ENCODE data around the gene RAC3. TPM values are rescaled to one million over a fixed set of nuclear protein-coding genes. Genes with fewer than 3 reads are reported as not detected.

Gene RAC3
- 19.4 and 85.2 TPM in 2 replicates for total RNA-seq (2011; cell fraction: chromatin; rRNA removed; ENCODE audit: low replicate concordance)
- 134 and 179 TPM in 2 replicates for total RNA-seq (2011; cell fraction: nucleolus; rRNA removed)
- 71.3 and 86.0 TPM in 2 replicates for total RNA-seq (2011; cell fraction: nucleoplasm; rRNA removed)
- 292 and 377 TPM in 2 replicates for total RNA-seq (2014; rRNA removed)
- total RNA-seq (2014; rRNA removed; fragmentation: Illumina TruSeq; extraction: Trizol), result 21.8 and 30.5 TPM in 2 replicates
- 91.3 and 98.6 TPM in 2 replicates for total RNA-seq (2015; rRNA removed; fragmentation: Illumina TruSeq; extraction: Trizol)
- 133 and 139 TPM in 2 replicates for total RNA-seq (2021)
- polyA plus RNA-seq (2011; rRNA removed), result 118 and 135 TPM in 2 replicates
- 275 and 623 TPM in 2 replicates for polyA plus RNA-seq (2011; cell fraction: cytosol; rRNA removed)
- polyA plus RNA-seq (2011; cell fraction: nucleus; rRNA removed), result 159 and 273 TPM in 2 replicates
- 51.3 and 82.3 TPM in 2 replicates for polyA plus RNA-seq (2012)
- polyA plus RNA-seq (2014; fragmentation: Illumina TruSeq; extraction: Trizol), result 137 and 193 TPM in 2 replicates
- under 1 TPM; 0.23 to 0.28 TPM for polyA plus RNA-seq (2014; fragmentation: Nextera tagmentation; extraction: Ambion mirVana)
- polyA plus RNA-seq (2014; rRNA removed), result 281 and 307 TPM in 2 replicates
- 16.0 and 29.2 TPM in 2 replicates for polyA minus RNA-seq (2011; rRNA and poly(A)+ RNA removed)
- polyA minus RNA-seq (2011; cell fraction: cytosol; rRNA and poly(A)+ RNA removed), result 66.2 and 68.0 TPM in 2 replicates
- polyA minus RNA-seq (2011; cell fraction: nucleus; rRNA and poly(A)+ RNA removed), result 52.2 and 55.2 TPM in 2 replicates
- percentile 80 among the genes with signal in this experiment for Bru-seq, nascent RNA
- BruChase-seq, experiment 1, labeled RNA remaining after a 2-hour chase, result percentile 73 among the genes with signal in this experiment
- percentile 78 among the genes with signal in this experiment for BruChase-seq, experiment 2, labeled RNA remaining after a 6-hour chase
- long read RNA-seq, experiment 1, transcript RAC3-202 (5 exons, 831 nt), result major isoform, 11 of 60 reads
- long read RNA-seq, experiment 1, transcript RAC3-201 (6 exons, 1,090 nt), result minor isoform, 6 of 60 reads
- long read RNA-seq, experiment 1, partial matches to known transcripts, result 33 of 60 reads
- long read RNA-seq, experiment 1, other reads (novel, unspliced or antisense), result 9 of 60 reads
- long read RNA-seq, experiment 2, transcript RAC3-203 (5 exons, 730 nt), result minor isoform, 8 of 207 reads
- long read RNA-seq, experiment 2, transcript RAC3-201 (6 exons, 1,090 nt), result minor isoform, 32 of 207 reads
- long read RNA-seq, experiment 2, transcript RAC3-202 (5 exons, 831 nt), result major isoform, 88 of 207 reads
- long read RNA-seq, experiment 2, partial matches to known transcripts, result 57 of 207 reads
- long read RNA-seq, experiment 2, other reads (novel, unspliced or antisense), result 22 of 207 reads
- long read RNA-seq, experiment 3, transcript RAC3-201 (6 exons, 1,090 nt), result minor isoform, 10 of 69 reads
- long read RNA-seq, experiment 3, transcript RAC3-202 (5 exons, 831 nt), result major isoform, 38 of 69 reads
- long read RNA-seq, experiment 3, partial matches to known transcripts, result 12 of 69 reads
- long read RNA-seq, experiment 3, other reads (novel, unspliced or antisense), result 7 of 69 reads

- WGBS (ENCODE audit: insufficient coverage, low coverage, missing lambda C conversion rate), result 0% methylated on average over 8 of the region's 96 CpGs
- CTCF ChIA-PET (ENCODE audit: low intra/inter-chr PET ratio), result interaction anchor here (0.6 to 2.4 kb wide), 5 partner anchors 72 to 750 kb away, joined by 3 to 27 read pairs (median 4); no protein-coding TSS in a partner anchor
- TF ChIP-seq VEZF1 (CRISPR knock-in tag; IDR thresholded peaks at IDR 0.05) (peak; percentile 86), RBFOX2 (IDR thresholded peaks at IDR 0.05; ENCODE audit: low read depth, low read length) (no peak), ETS1 (conservative IDR thresholded peaks at IDR 0.05; ENCODE audit: control insufficient read depth, low read depth, low read length) (0 out of 2 replicates have a peak, but pooled peaks have one; percentile 46), ZBTB11 (CRISPR knock-in tag; IDR thresholded peaks at IDR 0.05) (peak in 1 of 3 experiments; percentile 43; a peak in 2 of 6 replicates), FIP1L1 (IDR thresholded peaks at IDR 0.05; ENCODE audit: low read depth, low read length, poor library complexity, severe bottlenecking) (no peak), CCNT2 (IDR thresholded peaks at IDR 0.05; ENCODE audit: borderline replicate concordance, extremely low read depth, insufficient read length, low read depth, low read length) (peak; percentile 19)
Observed at GRCh38 chr17:82031303-82031884, at the start of gene RAC3. TSS of gene RAC3 (plus strand) at chr17:82031678. CDS start at chr17:82031762, 84 bp downstream.

More at GRCh38 chr17:82031303-82031884, at the start of gene RAC3:
- H3K27ac ChIP-seq (ENCODE audit: extremely low read depth, low read depth, low read length), result peak within 1 kb of the TSS; percentile 84
- H2AFZ ChIP-seq (ENCODE audit: low read depth, low read length), result peak within 1 kb of the TSS; percentile 92
- H3K27me3 ChIP-seq (ENCODE audit: control insufficient read depth in 2 of 2, insufficient read depth in 2 of 2, low read length in 2 of 2), result no peaks in the 10 kb centered on the region
- FAIRE-seq (no peak), ATAC-seq (peak; percentile 41), DNase-seq (ENCODE audit: extremely low read depth in 1 of 4, low spot score in 3 of 4) (peak; percentile 51 to 71 (median 63))
- peaks cover 24 to 87% of the 10 kb centered on the region in 2 experiments for H3K4me1 ChIP-seq (replicated peaks in 1 of 2; ENCODE audit: control insufficient read depth in 2 of 2, insufficient read depth in 2 of 2, low read length in 2 of 2)
- peaks cover 12% of the 10 kb centered on the region; the same call in 1 of the 2 replicates for H4K20me1 ChIP-seq (replicated peaks; ENCODE audit: control insufficient read depth, insufficient read depth, low read length)
- H3K9ac ChIP-seq (ENCODE audit: insufficient read depth in 1 of 2, low read depth in 2 of 2, low read length in 2 of 2), result peak within 1 kb of the TSS; percentile 87 to 97
- BruUV-seq (replicated peaks), result no TSS peak
- peak within 1 kb of the TSS; percentile 90 for H3K4me2 ChIP-seq (ENCODE audit: insufficient read depth, low read length)
- in situ Hi-C loops (cut with MboI), result loop anchor here (5.0 kb wide), 1 partner anchor 126 kb away; no protein-coding TSS in a partner anchor
- H3K79me2 ChIP-seq (ENCODE audit: control insufficient read depth, insufficient read depth, low read length), result peaks cover 31% of the 10 kb centered on the region
- peaks cover 6% of the 10 kb centered on the region for H3K9me1 ChIP-seq (ENCODE audit: control insufficient read depth, insufficient read depth, low read length)
- H3K4me3 ChIP-seq, result peak within 1 kb of the TSS; percentile 74
- intact Hi-C loops (cut with micrococcal nuclease), result loop anchor here (1.0 to 10.0 kb wide), 3 partner anchors 8 to 313 kb away; partner anchors contain the start of genes FASN and LRRC45
- peaks cover 36% of the 10 kb centered on the region; the same call in 2 of the 3 replicates for H3K36me3 ChIP-seq (ENCODE audit: control insufficient read depth, insufficient read depth, low read length)
- POLR2A ChIA-PET, result interaction anchor here (0.6 to 0.9 kb wide), 4 partner anchors 41 to 240 kb away, joined by 3 to 4 read pairs (median 3); no protein-coding TSS in a partner anchor
- H3K9me3 ChIP-seq (replicated peaks; ENCODE audit: control insufficient read depth, insufficient read depth, low read depth, low read length), result no peaks in the 10 kb centered on the region

All from K562 (cell line).